Ishikawa (cell line): ENCODE data around the gene STX7.

Source experiments
- CEBPB ChIP-seq: IDR thresholded peaks from 2 replicates; pipeline ENCODE4 v1.6.1; 2012
- CREB1 ChIP-seq: IDR thresholded peaks from 2 replicates; pipeline ENCODE4 v1.6.1; 2012; ENCODE audit warnings: low read depth
- EGR1 ChIP-seq: IDR thresholded peaks from 2 replicates; pipeline ENCODE4 v1.6.1; 2012
- EP300 ChIP-seq: IDR thresholded peaks from 2 replicates; pipeline ENCODE4 v1.6.1; 2012; ENCODE audit warnings: borderline replicate concordance
- FOXM1 ChIP-seq: IDR thresholded peaks from 2 replicates; pipeline ENCODE4 v1.6.1; 2012; ENCODE audit warnings: low read depth, borderline replicate concordance
- MAX ChIP-seq: IDR thresholded peaks from 2 replicates; pipeline ENCODE4 v1.6.1; 2012
- NFIC ChIP-seq: IDR thresholded peaks from 2 replicates; pipeline ENCODE4 v1.6.1; 2012
- RAD21 ChIP-seq: IDR thresholded peaks from 2 replicates; pipeline ENCODE4 v1.6.1; 2012; ENCODE audit warnings: low read depth
- REST ChIP-seq: IDR thresholded peaks from 2 replicates; pipeline ENCODE4 v1.6.1; 2012; ENCODE audit warnings: low read depth, mild to moderate bottlenecking
- TAF1 ChIP-seq: IDR thresholded peaks from 2 replicates; pipeline ENCODE4 v1.6.1; 2012; ENCODE audit warnings: low read depth, mild to moderate bottlenecking
- TCF12 ChIP-seq: IDR thresholded peaks from 2 replicates; pipeline ENCODE4 v1.6.1; 2012; ENCODE audit warnings: low read depth
- TEAD4 ChIP-seq: IDR thresholded peaks from 2 replicates; pipeline ENCODE4 v1.6.1; 2012
- YY1 ChIP-seq: IDR thresholded peaks from 2 replicates; pipeline ENCODE4 v1.6.1; 2012; ENCODE audit warnings: low read depth
- ZBTB7A ChIP-seq: IDR thresholded peaks from 2 replicates; pipeline ENCODE4 v1.6.1; 2012; ENCODE audit warnings: low read depth
- TF ChIP-seq, protein P1 (sequence below): IDR thresholded peaks from 2 replicates; pipeline ENCODE4 v1.6.1; 2012

The STX7 gene

DNA sequence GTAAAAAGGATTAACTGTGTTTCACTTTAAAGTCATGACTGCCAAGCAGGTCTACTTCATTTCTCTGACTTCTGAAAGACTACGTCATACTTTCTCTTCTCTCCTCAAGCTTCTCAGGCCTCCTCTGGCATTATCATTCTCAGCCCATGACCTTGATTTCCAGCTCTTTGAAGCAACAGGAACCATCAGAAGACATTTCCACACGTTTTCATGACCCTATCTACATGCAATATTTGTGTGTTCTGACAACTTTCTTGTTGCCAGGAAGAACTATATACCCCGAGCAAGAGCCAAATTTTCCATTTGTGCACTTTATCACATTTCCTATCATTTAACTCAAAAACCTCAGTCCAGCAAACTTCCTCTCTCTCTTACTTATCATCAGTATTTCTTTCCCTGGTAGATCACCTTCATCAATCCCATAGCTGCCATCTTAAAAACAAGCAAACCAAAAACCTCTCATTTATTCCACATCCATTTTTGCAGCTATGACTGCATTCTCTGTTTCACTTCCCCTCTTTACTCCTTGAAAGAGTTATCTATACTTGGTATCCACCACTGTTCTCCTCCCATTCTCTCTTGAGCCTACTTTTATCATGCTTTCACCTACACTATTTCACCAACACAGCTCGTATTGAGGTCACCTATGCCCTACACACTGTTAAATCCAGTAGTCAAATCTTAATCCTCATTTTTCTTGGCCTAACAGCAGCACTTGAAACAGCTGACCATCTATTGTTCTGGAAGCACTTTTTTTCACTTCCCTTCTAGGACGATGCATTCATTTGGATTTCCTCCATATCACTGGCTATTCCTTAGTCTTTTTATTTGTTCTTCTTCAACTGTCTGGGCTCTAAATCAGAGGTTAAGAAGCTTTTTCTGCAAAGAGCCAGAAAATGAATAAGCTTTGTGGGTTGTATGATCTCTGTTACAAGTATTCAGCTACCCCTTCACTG lies 47.1 kb downstream of the STX7 start:
- TF ChIP-seq ZBTB7A (no peak), EGR1 (no peak), EP300 (no peak), REST (no peak), YY1 (no peak), CREB1 (no peak), RAD21 (no peak), TEAD4 (no peak), TCF12 (no peak), CEBPB (no peak), TAF1 (no peak), FOXM1 (no peak), NFIC (no peak), MAX (no peak)
- TF ChIP-seq, protein P1, sequence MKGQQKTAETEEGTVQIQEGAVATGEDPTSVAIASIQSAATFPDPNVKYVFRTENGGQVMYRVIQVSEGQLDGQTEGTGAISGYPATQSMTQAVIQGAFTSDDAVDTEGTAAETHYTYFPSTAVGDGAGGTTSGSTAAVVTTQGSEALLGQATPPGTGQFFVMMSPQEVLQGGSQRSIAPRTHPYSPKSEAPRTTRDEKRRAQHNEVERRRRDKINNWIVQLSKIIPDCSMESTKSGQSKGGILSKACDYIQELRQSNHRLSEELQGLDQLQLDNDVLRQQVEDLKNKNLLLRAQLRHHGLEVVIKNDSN: no peak

GRCh38 chr6:132464538-132465256 lies 48.2 kb downstream of the STX7 start:
- TF ChIP-seq TCF12: no peak

DNA sequence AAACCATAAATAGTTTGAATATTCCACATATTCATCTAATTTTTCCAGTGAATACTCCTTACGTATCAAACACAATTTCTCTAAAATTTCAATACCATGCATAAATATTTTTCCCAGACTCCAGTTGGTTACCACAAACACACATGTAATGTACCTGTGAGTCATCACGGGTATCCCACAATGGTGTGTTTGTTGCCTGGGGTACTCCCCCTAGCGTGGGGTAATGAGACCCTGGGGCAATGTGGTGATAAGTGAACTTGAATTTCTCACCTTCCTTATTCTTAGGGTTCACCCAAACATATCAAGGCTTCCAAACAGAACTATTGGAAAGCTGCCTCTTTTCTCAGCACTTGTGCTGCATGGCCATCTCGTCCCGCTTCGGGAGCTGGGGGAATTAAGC lies 51.0 kb downstream of the STX7 start:
- TF ChIP-seq FOXM1: no peak
- TF ChIP-seq CREB1: no peak
- TF ChIP-seq NFIC: no peak
- no peak for TF ChIP-seq TAF1
- TF ChIP-seq TCF12: no peak
- no peak for TF ChIP-seq REST

GRCh38 chr6:132459605-132459952 lies 53.3 kb downstream of the STX7 start:
- TF ChIP-seq REST (no peak), ZBTB7A (no peak), MAX (no peak), EP300 (no peak), EGR1 (no peak), YY1 (no peak), NFIC (no peak), FOXM1 (no peak), CREB1 (no peak), CEBPB (no peak), TCF12 (no peak), TEAD4 (no peak), RAD21 (no peak), TAF1 (no peak)
- TF ChIP-seq, protein P1: no peak
